SK-N-SH (cell line): ENCODE measurements around the gene ARHGAP26.

ENCODE experiments used
- EZH2phosphoT487 ChIP-seq: fragments of 200-600 bp; sonication (generic); IDR thresholded peaks from 2 replicates; pipeline ENCODE4 v1.6.1; 2017; ENCODE audit warnings: low read depth, mixed run types, mild to moderate bottlenecking, antibody characterized with exemption, moderate library complexity, borderline replicate concordance
- FOSL2 ChIP-seq: IDR thresholded peaks from 2 replicates; pipeline ENCODE4 v1.4.0; 2012; ENCODE audit warnings: low read depth, mild to moderate bottlenecking, moderate library complexity, borderline replicate concordance
- POLR2AphosphoS5 ChIP-seq: IDR thresholded peaks from 2 replicates; pipeline ENCODE4 v1.6.1; 2012; ENCODE audit warnings: low read depth, low read length
- RCOR1 ChIP-seq: fragments of 150-350 bp; IDR thresholded peaks from 2 replicates; pipeline ENCODE4 v1.6.1; 2017; ENCODE audit warnings: antibody characterized with exemption, low read length
- SMC3 ChIP-seq: IDR thresholded peaks from 2 replicates; pipeline ENCODE4 v1.6.1; 2012; ENCODE audit warnings: low read depth, low read length, improper control_type of control experiment
- TAF1 ChIP-seq: IDR thresholded peaks from 2 replicates; pipeline ENCODE4 v1.6.1; 2012; ENCODE audit warnings: low read depth, mild to moderate bottlenecking, low read length, moderate library complexity, borderline replicate concordance
- TF ChIP-seq, protein P1 (sequence below): fragments of 200-600 bp; sonication (generic); IDR thresholded peaks from 2 replicates; pipeline ENCODE4 v1.6.1; 2017; ENCODE audit warnings: antibody characterized with exemption, mild to moderate bottlenecking, moderate library complexity
- TF ChIP-seq, protein P2 (sequence below): IDR thresholded peaks from 2 replicates; pipeline ENCODE4; 2012
- TF ChIP-seq, protein P3 (sequence below): IDR thresholded peaks from 2 replicates; pipeline ENCODE4 v1.4.0; 2012; ENCODE audit warnings: low read depth
- TF ChIP-seq, protein P4 (sequence below): fragments of 150-350 bp; IDR thresholded peaks from 2 replicates; pipeline ENCODE4 v1.6.1; 2017; ENCODE audit warnings: antibody characterized with exemption, low read length, low read depth, borderline replicate concordance
- TF ChIP-seq, protein P5 (sequence below): IDR thresholded peaks from 2 replicates; pipeline ENCODE4 v1.4.0; 2012; ENCODE audit warnings: low read depth, borderline replicate concordance

DNA sequence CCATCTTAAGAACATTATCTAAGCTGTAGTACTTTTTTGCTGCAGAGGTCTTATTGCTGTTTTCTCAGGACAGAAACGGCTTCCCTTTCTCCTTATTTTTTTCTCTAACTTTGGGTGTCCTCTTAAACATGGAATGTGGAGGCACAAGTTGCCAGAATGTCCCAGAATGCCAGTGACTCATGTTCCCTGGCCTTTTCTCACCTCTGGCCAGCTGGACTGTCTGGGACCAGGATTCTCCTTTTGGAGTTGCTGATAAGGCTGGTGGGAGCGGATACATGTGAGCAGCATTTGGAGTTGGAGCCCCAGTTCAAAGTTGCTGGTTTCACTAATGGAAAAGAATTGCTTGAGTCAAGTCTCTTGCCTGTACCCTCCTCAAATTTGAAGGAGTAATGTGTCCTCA, 112.8 kb downstream of the ARHGAP26 start:
- TF ChIP-seq TAF1 (no peak), EZH2phosphoT487 (no peak), RCOR1 (no peak), POLR2AphosphoS5 (no peak), SMC3 (no peak), FOSL2 (no peak)
- TF ChIP-seq, protein P1, sequence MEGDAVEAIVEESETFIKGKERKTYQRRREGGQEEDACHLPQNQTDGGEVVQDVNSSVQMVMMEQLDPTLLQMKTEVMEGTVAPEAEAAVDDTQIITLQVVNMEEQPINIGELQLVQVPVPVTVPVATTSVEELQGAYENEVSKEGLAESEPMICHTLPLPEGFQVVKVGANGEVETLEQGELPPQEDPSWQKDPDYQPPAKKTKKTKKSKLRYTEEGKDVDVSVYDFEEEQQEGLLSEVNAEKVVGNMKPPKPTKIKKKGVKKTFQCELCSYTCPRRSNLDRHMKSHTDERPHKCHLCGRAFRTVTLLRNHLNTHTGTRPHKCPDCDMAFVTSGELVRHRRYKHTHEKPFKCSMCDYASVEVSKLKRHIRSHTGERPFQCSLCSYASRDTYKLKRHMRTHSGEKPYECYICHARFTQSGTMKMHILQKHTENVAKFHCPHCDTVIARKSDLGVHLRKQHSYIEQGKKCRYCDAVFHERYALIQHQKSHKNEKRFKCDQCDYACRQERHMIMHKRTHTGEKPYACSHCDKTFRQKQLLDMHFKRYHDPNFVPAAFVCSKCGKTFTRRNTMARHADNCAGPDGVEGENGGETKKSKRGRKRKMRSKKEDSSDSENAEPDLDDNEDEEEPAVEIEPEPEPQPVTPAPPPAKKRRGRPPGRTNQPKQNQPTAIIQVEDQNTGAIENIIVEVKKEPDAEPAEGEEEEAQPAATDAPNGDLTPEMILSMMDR = no peak
- TF ChIP-seq, protein P2, sequence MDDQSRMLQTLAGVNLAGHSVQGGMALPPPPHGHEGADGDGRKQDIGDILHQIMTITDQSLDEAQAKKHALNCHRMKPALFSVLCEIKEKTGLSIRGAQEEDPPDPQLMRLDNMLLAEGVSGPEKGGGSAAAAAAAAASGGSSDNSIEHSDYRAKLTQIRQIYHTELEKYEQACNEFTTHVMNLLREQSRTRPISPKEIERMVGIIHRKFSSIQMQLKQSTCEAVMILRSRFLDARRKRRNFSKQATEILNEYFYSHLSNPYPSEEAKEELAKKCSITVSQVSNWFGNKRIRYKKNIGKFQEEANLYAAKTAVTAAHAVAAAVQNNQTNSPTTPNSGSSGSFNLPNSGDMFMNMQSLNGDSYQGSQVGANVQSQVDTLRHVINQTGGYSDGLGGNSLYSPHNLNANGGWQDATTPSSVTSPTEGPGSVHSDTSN = no peak
- TF ChIP-seq, protein P3, sequence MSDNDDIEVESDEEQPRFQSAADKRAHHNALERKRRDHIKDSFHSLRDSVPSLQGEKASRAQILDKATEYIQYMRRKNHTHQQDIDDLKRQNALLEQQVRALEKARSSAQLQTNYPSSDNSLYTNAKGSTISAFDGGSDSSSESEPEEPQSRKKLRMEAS = no peak
- TF ChIP-seq, protein P4, sequence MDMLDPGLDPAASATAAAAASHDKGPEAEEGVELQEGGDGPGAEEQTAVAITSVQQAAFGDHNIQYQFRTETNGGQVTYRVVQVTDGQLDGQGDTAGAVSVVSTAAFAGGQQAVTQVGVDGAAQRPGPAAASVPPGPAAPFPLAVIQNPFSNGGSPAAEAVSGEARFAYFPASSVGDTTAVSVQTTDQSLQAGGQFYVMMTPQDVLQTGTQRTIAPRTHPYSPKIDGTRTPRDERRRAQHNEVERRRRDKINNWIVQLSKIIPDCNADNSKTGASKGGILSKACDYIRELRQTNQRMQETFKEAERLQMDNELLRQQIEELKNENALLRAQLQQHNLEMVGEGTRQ = no peak
- TF ChIP-seq, protein P5, sequence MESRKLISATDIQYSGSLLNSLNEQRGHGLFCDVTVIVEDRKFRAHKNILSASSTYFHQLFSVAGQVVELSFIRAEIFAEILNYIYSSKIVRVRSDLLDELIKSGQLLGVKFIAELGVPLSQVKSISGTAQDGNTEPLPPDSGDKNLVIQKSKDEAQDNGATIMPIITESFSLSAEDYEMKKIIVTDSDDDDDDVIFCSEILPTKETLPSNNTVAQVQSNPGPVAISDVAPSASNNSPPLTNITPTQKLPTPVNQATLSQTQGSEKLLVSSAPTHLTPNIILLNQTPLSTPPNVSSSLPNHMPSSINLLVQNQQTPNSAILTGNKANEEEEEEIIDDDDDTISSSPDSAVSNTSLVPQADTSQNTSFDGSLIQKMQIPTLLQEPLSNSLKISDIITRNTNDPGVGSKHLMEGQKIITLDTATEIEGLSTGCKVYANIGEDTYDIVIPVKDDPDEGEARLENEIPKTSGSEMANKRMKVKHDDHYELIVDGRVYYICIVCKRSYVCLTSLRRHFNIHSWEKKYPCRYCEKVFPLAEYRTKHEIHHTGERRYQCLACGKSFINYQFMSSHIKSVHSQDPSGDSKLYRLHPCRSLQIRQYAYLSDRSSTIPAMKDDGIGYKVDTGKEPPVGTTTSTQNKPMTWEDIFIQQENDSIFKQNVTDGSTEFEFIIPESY = no peak
